Muscle layer of duodenum (tissue), 2 donors: Measurements from ENCODE around the gene AGO3.
A peak's percentile ranks its signal among the peaks of the same experiment; 100 is the strongest.

Source experiments
- H3K27ac ChIP-seq: one replicate; pipeline ENCODE4 v1.7.0; 2013; ENCODE audit warnings: mild to moderate bottlenecking, low read length
- H3K27me3 ChIP-seq: one replicate; pipeline ENCODE4 v1.7.0; 2013; ENCODE audit warnings: low read depth, mild to moderate bottlenecking, control low read depth, low read length
- H3K36me3 ChIP-seq, 2 donors: one replicate each; pipeline ENCODE4 v1.7.0; 2013; ENCODE audit warnings: low read length in 2 of 2, control low read depth in 1 of 2, mild to moderate bottlenecking in 1 of 2; ENCODE audit not compliant: insufficient read depth in 2 of 2, control insufficient read depth in 1 of 2
- H3K4me1 ChIP-seq, 2 donors: one replicate each; pipeline ENCODE4 v1.7.0; 2013; ENCODE audit warnings: low read length in 2 of 2, mild to moderate bottlenecking in 2 of 2, control low read depth in 1 of 2, moderate library complexity in 1 of 2; ENCODE audit not compliant: insufficient read depth in 2 of 2, control insufficient read depth in 1 of 2
- H3K4me3 ChIP-seq, 2 donors: one replicate each; pipeline ENCODE4 v1.7.0; 2013; ENCODE audit warnings: low read length in 2 of 2, low read depth in 1 of 2, mild to moderate bottlenecking in 1 of 2
- H3K9me3 ChIP-seq, 2 donors: one replicate each; pipeline ENCODE4 v1.7.0; 2013; ENCODE audit warnings: low read length in 2 of 2, control low read depth in 1 of 2, mild to moderate bottlenecking in 1 of 2; ENCODE audit not compliant: control insufficient read depth in 1 of 2
- donor health status: healthy.

AGO3 gene

DNA sequence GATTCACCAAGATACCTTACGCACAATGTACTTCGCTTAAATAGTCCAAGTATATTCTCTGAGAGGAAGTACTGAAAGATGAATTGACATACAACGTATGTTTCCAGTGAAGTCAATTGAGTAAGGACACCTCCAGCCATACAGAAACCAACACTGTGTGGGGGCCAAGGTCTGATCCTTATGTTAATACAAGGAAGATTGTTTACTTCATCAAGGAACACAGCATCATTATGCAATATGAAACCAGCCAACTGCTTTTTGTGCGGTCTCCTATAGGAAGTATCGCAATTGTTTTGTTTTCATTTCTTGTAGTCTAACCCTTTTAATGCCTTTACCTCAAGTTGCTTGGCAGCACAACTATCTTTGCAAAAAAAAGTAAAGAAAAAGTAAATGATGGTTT lies 124.8 kb downstream of the AGO3 start:
- H3K4me3 ChIP-seq = no peak overlapping the region
- H3K4me1 ChIP-seq = no peaks in the 10 kb centered on the region
- no peaks in the 10 kb centered on the region for H3K9me3 ChIP-seq
- H3K27ac ChIP-seq = no peak overlapping the region
- peaks cover 0 to 10% of the 10 kb centered on the region in 2 donors for H3K36me3 ChIP-seq
- H3K27me3 ChIP-seq = no peaks in the 10 kb centered on the region

DNA sequence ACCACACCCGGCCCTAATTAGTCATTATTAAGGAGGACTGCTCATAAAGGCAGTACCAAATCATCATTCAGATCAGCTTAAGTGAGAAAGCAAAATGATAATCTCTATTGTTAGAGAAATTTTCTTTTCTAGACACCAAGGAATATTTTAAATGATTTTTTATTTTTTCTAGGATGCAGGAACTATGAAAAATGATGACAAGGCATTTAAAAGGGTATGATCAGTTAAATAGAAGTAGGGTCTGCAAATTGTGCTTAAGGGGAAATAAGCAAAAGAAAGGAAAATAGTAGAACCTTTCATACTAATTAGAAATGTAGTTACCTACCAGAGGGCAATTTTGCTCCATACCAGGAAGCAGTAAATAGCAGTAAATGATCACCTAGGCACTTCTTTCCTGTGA lies 131.4 kb downstream of the AGO3 start:
- H3K4me3 ChIP-seq = no peak overlapping the region
- no peaks in the 10 kb centered on the region for H3K36me3 ChIP-seq
- no peaks in the 10 kb centered on the region for H3K27me3 ChIP-seq
- H3K27ac ChIP-seq = no peak overlapping the region
- H3K4me1 ChIP-seq = no peaks in the 10 kb centered on the region
- no peaks in the 10 kb centered on the region for H3K9me3 ChIP-seq

DNA sequence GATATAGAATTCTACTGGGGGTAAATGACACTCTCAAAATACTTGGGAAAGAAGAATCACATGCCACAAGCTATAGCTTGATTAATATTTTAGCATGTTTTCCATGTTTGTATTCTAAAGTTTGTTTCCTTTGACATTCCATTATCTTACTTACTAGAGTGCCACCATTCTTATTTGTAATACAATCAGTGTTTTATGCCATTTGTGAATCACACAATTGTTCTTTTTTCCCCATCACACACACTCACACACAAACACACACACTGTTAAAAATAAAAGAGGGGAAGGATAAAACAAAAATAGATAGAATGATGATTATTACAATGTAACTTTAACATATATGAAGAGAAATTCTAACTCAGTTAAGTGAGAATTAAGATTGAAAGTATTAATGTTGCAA lies 137.0 kb downstream of the AGO3 start:
- Histone ChIP-seq H3K4me3 (no peak overlapping the region), H3K27ac (no peak overlapping the region), H3K36me3 (no peaks in the 10 kb centered on the region), H3K9me3 (no peaks in the 10 kb centered on the region), H3K27me3 (no peaks in the 10 kb centered on the region), H3K4me1 (no peaks in the 10 kb centered on the region)

DNA sequence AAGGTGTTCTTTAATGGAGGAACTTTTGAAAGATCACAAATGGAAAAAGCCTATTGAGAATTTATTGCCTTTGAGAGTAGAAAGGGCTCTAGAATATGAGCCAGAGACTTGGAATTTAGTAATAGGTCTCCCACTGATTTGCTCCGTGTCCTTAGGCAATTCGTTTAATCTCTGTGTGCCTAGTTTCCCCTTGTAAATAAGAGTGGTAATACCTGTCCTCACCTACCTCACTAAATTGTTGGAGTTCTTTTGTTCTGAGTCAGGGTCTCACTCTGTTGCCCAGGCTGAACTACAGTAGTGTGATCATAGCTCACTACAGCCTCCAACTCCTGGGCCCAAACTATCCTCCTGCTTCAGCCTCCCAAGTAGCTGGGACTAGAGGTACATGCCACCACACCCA lies 138.0 kb downstream of the AGO3 start:
- Histone ChIP-seq H3K27ac (no peak overlapping the region), H3K9me3 (no peaks in the 10 kb centered on the region), H3K27me3 (no peaks in the 10 kb centered on the region), H3K36me3 (no peaks in the 10 kb centered on the region), H3K4me1 (no peaks in the 10 kb centered on the region), H3K4me3 (no peak overlapping the region)

DNA sequence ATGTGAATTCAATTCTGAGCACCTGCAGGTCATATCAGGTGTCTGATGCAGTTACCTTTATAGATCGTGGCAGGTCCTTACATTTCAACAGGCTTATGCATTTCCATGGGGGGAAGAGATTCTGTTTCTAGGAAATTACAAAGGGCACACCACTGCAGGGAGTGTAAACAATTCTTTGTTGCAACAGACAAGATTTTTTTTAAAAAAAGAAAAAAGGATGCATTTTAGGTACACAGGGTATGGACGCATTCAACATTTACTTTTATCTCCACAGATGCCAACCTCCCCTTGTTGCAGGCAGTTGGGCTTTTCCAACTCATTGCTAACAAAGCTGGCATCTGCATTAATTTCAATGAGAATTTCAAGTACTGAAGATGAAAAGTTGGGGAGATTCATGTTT lies 139.4 kb downstream of the AGO3 start:
- Histone ChIP-seq H3K27me3 (no peaks in the 10 kb centered on the region), H3K4me1 (no peaks in the 10 kb centered on the region), H3K27ac (no peak overlapping the region), H3K36me3 (no peaks in the 10 kb centered on the region), H3K9me3 (no peaks in the 10 kb centered on the region), H3K4me3 (no peak overlapping the region)

DNA sequence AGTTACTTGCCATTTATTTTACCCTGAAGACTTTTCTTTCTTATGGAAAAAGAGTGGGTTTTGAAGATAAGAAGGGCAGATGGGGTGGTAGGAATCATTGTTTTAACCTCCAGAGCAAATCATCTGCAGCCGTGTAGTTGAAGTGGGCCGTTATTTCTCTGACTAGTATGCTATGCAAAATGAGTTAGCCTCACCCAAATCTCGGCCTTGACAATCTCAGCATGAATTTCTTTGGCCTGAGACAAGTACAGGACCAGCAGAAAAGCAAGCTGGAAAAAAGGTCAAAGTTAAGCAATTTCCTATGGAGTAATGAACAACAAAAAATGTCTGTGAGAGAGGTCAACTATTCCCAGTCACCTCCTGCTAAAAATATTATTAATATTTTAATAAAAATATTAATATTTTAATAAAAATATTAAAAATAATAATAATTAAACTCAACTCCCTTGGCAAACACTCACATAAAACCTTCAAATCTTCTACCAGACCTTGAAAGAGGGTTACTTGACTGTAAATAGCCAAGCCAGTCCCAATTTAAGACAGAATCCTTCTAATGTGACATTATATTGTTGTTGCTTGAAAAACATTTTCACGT lies 146.2 kb downstream of the AGO3 start:
- no peak overlapping the region for H3K4me3 ChIP-seq
- no peaks in the 10 kb centered on the region for H3K36me3 ChIP-seq
- H3K4me1 ChIP-seq = no peaks in the 10 kb centered on the region
- no peak overlapping the region for H3K27ac ChIP-seq
- H3K9me3 ChIP-seq = no peaks in the 10 kb centered on the region
- H3K27me3 ChIP-seq = no peaks in the 10 kb centered on the region

DNA sequence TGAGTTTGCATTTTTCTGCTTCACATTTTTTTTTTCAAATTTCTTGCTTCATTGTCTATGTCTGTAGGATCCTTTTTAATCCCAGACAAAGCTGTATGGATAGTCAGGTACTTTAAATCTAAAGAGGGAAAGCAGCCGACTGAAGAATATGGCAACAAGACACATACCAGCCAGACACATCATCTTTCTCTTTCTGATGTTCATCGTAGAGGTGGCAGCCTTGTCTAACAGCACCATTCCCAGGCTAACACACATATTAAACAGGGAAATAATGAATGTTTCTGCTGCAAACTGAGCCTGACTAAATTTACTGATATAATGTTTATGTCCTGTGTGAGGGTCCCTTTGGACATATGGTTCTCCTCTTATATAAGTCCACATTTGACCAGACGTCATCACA lies 149.3 kb downstream of the AGO3 start:
- Histone ChIP-seq H3K4me1 (peaks cover 0 to 10% of the 10 kb centered on the region in 2 donors), H3K9me3 (no peaks in the 10 kb centered on the region), H3K27ac (no peak overlapping the region), H3K36me3 (no peaks in the 10 kb centered on the region), H3K27me3 (no peaks in the 10 kb centered on the region), H3K4me3 (no peak overlapping the region)

DNA sequence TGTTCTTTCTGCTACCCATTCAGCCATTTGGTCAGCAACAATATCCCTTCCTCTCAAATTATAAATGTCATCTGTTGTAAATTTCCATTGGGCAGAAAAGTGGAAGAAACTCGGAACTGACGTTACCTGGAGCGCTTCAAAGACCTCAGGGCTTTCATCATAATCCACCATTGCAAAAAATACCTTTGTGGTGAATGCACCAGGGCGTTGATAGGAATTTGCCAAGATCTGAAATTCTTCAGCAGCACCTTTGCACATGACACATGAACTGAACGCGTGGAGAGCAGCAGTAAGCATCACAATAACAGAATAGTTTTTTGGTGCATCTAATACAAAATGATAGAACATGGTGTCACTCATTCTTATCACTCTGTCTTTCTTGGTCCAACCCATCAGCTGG lies 149.9 kb downstream of the AGO3 start:
- no peaks in the 10 kb centered on the region for H3K36me3 ChIP-seq
- no peaks in the 10 kb centered on the region for H3K27me3 ChIP-seq
- H3K4me1 ChIP-seq = peaks cover 0 to 10% of the 10 kb centered on the region in 2 donors
- H3K27ac ChIP-seq = no peak overlapping the region
- no peak overlapping the region for H3K4me3 ChIP-seq
- H3K9me3 ChIP-seq = no peaks in the 10 kb centered on the region

DNA sequence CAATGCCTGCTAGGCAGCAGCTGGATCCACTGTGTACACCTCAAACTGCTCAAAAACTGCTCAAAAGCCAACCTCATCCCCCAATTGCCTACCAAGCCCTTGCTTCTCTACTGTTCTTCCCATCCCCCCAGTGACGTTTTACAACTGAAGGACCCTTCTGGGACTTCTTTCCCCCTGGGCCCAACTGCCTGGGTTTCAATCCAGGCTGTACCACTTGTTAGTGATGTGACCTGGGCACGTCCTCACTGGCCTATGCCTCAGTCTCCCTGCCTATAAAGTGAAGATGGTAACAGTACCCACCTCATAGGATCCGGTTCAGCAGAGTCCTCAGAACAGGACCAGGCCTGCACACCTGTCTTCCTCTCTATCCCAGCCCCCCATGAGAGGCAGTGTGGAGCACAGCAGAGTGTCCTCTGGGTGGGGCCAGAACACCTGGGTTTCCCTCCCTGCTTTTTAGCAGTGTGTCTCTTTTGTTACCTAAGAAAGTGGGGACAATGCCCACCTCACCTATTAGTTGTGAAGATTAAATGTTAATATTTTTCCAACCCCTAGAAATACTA lies 151.1 kb downstream of the AGO3 start:
- H3K4me1 ChIP-seq = peaks cover 0 to 10% of the 10 kb centered on the region in 2 donors
- no peaks in the 10 kb centered on the region for H3K27me3 ChIP-seq
- no peak overlapping the region for H3K27ac ChIP-seq

DNA sequence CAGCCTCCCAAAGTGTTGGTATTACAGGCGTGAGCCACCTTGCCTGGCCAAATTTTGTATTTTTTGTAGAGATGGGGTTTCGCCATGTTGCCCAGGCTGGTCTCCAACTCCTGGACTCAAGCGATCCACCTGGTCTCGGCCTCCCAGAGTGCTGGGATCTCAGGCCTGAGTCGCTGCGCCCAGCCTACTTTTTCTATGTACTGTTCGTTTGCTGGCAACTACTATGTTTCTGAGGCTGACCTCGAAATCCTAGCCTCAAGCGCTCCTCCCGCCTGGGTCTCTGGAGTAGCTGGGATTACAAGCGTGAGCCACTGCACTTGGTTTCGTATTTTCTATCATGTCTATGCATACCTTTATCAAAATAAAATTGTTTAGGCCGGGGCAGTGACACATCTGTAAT lies 152.3 kb downstream of the AGO3 start:
- no peak overlapping the region for H3K27ac ChIP-seq

More for the DNA sequence above, 151.1 kb downstream of the AGO3 start:
- H3K36me3 ChIP-seq = no peaks in the 10 kb centered on the region
- no peak overlapping the region for H3K4me3 ChIP-seq
- no peaks in the 10 kb centered on the region for H3K9me3 ChIP-seq

DNA sequence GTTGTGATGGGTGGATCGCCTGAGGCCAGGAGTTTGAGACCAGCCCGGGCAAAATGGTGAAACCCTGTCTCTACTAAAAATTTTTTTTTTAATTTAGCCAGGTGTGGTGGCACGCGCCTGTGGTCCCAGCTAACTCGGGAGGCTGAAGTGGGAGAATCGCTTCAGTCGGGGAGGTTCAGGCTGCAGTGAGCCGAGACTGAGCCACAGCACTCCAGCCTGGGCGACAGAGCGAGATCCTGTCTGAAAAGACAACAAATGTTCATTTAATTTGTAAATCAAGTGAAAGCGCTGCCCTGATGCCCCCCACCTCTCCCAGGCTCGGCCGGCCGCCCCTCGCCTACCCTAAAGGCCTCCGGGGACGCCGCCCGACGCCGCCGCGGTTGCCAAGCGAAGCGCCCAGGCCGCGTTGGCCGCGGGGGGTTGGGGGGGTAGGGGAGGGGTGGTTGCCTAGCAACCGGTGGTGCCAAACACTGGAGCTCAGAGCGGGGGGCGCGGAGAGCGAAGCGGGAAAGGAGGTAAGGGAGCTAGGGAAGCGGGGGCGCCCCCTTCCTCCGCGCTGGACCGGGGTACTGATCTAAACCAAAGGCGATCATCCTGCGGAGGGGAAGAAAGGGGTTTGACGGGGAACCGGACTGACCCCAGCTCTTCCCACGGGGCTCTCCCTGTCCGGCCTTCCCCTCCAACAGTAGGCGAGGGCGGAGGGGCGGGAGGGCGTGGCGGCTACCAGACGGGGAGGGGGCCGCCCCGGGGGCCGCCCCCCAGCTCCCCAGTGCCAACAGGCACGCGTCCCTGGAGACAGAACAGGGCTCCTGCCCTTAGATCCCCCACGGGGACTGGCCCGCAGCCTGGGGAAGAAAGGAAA lies 153.0 kb downstream of the AGO3 start, which contains the start of gene TEKT2:
TSS of gene TEKT2 (plus strand) at position 460 of the 862 bp plus-strand sequence. CDS start 828 bp downstream, outside the sequence.
- H3K4me1 ChIP-seq = peaks cover 0 to 15% of the 10 kb centered on the region in 2 donors
- no peak within 1 kb of the TSS for H3K27ac ChIP-seq
- H3K9me3 ChIP-seq = no peaks in the 10 kb centered on the region
- H3K36me3 ChIP-seq = no peaks in the 10 kb centered on the region
- H3K27me3 ChIP-seq = no peaks in the 10 kb centered on the region
- peak within 1 kb of the TSS; percentile 39 to 66 for H3K4me3 ChIP-seq

More for the DNA sequence above, 152.3 kb downstream of the AGO3 start:
- Histone ChIP-seq H3K27me3 (no peaks in the 10 kb centered on the region), H3K4me3 (no peak overlapping the region), H3K9me3 (no peaks in the 10 kb centered on the region), H3K36me3 (no peaks in the 10 kb centered on the region), H3K4me1 (peaks cover 0 to 12% of the 10 kb centered on the region in 2 donors)
